ENCODE results near the gene TAF1. TPM values are rescaled to one million over a fixed set of nuclear protein-coding genes. Genes with fewer than 3 reads are reported as not detected.

TAF1 gene
- total RNA-seq, 4 donors from 2014 or later: 36.0 to 59.4 (median 48.8) TPM

DNA sequence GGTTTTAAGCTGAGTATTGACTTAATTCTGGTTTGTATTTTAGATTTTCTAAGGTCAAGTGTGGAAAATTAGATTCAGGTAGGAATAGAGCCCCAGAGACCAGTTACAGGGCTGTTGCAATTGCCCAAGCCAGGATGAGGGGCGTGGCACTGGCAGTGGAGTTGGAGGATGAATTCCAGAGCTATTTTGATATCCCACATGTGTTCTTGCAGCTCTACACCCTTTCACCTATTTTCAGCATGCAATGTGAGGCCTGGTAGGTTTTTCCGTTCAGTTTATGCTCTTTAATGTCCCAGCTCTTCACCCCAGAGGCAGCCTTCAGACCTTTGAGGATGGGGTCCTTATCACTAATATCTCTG, 148.9 kb downstream of the TAF1 start:
- Histone ChIP-seq H3K4me1 (no peaks in the 10 kb centered on the region), H3K27ac (no peak overlapping the region), H3K27me3 (no peaks in the 10 kb centered on the region), H3K36me3 (no peaks in the 10 kb centered on the region), H3K9me3 (no peaks in the 10 kb centered on the region), H3K4me3 (replicated peaks in 1 of 3) (no peak overlapping the region)
- intact Hi-C loops (cut with DNase I): no loop called here
- no peak for TF ChIP-seq POLR2A (IDR thresholded peaks at IDR 0.05)
- TF ChIP-seq, protein P1, sequence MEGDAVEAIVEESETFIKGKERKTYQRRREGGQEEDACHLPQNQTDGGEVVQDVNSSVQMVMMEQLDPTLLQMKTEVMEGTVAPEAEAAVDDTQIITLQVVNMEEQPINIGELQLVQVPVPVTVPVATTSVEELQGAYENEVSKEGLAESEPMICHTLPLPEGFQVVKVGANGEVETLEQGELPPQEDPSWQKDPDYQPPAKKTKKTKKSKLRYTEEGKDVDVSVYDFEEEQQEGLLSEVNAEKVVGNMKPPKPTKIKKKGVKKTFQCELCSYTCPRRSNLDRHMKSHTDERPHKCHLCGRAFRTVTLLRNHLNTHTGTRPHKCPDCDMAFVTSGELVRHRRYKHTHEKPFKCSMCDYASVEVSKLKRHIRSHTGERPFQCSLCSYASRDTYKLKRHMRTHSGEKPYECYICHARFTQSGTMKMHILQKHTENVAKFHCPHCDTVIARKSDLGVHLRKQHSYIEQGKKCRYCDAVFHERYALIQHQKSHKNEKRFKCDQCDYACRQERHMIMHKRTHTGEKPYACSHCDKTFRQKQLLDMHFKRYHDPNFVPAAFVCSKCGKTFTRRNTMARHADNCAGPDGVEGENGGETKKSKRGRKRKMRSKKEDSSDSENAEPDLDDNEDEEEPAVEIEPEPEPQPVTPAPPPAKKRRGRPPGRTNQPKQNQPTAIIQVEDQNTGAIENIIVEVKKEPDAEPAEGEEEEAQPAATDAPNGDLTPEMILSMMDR (IDR thresholded peaks at IDR 0.05): no peak
- 78 to 94% methylated on average over 2 of the region's 2 CpGs for WGBS, 2 donors
- DNase-seq: no peak

Small RNA genes lying within 50 kb of the gene (small RNA-seq; reads per million reads assigned to genes)
- gene AL590762.4 (not detected), gene RF00019 (not detected)

Other genes with a start within 250 kb of the TAF1 start
- 10 to 100 TPM; 31.3 to 50.5 (median 42.9) TPM for gene MED12, start 247.8 kb upstream of the TAF1 start, total RNA-seq
- gene NLGN3, start 221.5 kb upstream of the TAF1 start, total RNA-seq: under 1 TPM; 0.13 to 0.46 (median 0.39) TPM
- not detected for gene GJB1, start 143.1 kb upstream of the TAF1 start, total RNA-seq
- gene ZMYM3, start 112.2 kb upstream of the TAF1 start, total RNA-seq: 10 to 100 TPM; 17.7 to 27.4 (median 20.5) TPM
- gene NONO, start 82.7 kb upstream of the TAF1 start, total RNA-seq: 100 to 1,000 TPM; 221 to 281 (median 255) TPM
- gene ITGB1BP2, start 64.6 kb upstream of the TAF1 start, total RNA-seq: 1 to 10 TPM in 1 of 4 donors, under 1 TPM in 2, not detected in 1; 0.33 to 1.0 (median 0.67) TPM
- gene OGT, start 166.7 kb downstream of the TAF1 start, total RNA-seq: 100 to 1,000 TPM; 162 to 218 (median 214) TPM
- 1 to 10 TPM; 1.8 to 3.6 (median 2.5) TPM for gene GCNA, start 212.1 kb downstream of the TAF1 start, total RNA-seq